ENCODE data around the gene AKR1C1.
"Not testable (repeated sequence)": the region's sequence is repeated elsewhere in the genome, so short reads cannot be mapped to it uniquely, and the experiment has no call there.

DNA sequence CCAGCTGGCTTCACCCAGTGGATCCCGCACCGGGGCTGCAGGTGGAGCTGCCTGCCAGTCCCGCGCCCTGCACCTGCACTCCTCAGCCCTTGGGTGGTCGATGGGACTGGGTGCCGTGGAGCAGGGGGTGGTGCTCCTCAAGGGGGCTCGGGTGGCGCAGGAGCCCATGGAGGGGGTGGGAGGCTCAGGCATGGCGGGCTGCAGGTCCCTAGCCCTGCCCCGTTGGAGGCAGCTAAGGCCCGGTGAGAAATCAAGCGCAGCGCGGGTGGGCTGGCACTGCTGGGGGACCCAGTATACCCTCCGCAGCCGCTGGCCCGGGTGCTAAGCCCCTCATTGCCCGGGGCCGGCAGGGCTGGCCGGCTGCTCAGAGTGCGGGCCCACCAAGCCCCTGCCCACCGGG is 69.2 kb downstream of the AKR1C1 start:
- TF ChIP-seq FOXP1 (CRISPR knock-in tag; IDR thresholded peaks at IDR 0.05; ENCODE audit: borderline replicate concordance); ETV6 (CRISPR knock-in tag; IDR thresholded peaks at IDR 0.05); USF1 (CRISPR knock-in tag; IDR thresholded peaks at IDR 0.05); SP1 (CRISPR knock-in tag; conservative IDR thresholded peaks at IDR 0.05); NR1H2 (CRISPR knock-in tag; IDR thresholded peaks at IDR 0.05); CBFB (CRISPR knock-in tag; IDR thresholded peaks at IDR 0.05; ENCODE audit: low read depth); TCF7 (CRISPR knock-in tag; IDR thresholded peaks at IDR 0.05; ENCODE audit: low read depth); ZNF317 (CRISPR knock-in tag; IDR thresholded peaks at IDR 0.05; ENCODE audit: borderline replicate concordance, low read depth): not testable (repeated sequence)
- TF ChIP-seq, protein P1, sequence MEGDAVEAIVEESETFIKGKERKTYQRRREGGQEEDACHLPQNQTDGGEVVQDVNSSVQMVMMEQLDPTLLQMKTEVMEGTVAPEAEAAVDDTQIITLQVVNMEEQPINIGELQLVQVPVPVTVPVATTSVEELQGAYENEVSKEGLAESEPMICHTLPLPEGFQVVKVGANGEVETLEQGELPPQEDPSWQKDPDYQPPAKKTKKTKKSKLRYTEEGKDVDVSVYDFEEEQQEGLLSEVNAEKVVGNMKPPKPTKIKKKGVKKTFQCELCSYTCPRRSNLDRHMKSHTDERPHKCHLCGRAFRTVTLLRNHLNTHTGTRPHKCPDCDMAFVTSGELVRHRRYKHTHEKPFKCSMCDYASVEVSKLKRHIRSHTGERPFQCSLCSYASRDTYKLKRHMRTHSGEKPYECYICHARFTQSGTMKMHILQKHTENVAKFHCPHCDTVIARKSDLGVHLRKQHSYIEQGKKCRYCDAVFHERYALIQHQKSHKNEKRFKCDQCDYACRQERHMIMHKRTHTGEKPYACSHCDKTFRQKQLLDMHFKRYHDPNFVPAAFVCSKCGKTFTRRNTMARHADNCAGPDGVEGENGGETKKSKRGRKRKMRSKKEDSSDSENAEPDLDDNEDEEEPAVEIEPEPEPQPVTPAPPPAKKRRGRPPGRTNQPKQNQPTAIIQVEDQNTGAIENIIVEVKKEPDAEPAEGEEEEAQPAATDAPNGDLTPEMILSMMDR (IDR thresholded peaks at IDR 0.05) = not testable (repeated sequence)

Measured in WTC11 (cell line).